Measurements from ENCODE around the gene GIMAP6. TPM values are rescaled to one million over a fixed set of nuclear protein-coding genes. Genes with fewer than 3 reads are reported as not detected.
A peak's percentile ranks its signal among the peaks of the same experiment; 100 is the strongest.
"Not testable (repeated sequence)": the region's sequence is repeated elsewhere in the genome, so short reads cannot be mapped to it uniquely, and the experiment has no call there.

GIMAP6 gene
- total and polyA plus RNA-seq, 2 donors: 20.5 to 42.4 TPM

- H3K27me3 ChIP-seq (ENCODE audit: control insufficient read depth in 2 of 2, insufficient read depth in 1 of 2, low read length in 1 of 2): no peaks in the 10 kb centered on the region
Measured at GRCh38 chr7:150610233-150610632, 22.0 kb downstream of the GIMAP6 start.

GRCh38 chr7:150603600-150603999 lies 28.6 kb downstream of the GIMAP6 start:
- H3K4me3 ChIP-seq (ENCODE audit: low read length in 2 of 2); H3K36me3 ChIP-seq (ENCODE audit: control insufficient read depth in 2 of 2, insufficient read depth in 2 of 2, low read length in 1 of 2); H3K27ac ChIP-seq (ENCODE audit: low read depth in 1 of 2, low read length in 1 of 2); DNase-seq (ENCODE audit: low read depth in 6 of 9, low spot score in 9 of 9); H3K27me3 ChIP-seq (ENCODE audit: control insufficient read depth in 2 of 2, insufficient read depth in 1 of 2, low read length in 1 of 2); H3K9me3 ChIP-seq (ENCODE audit: control insufficient read depth in 2 of 2, insufficient read depth in 1 of 2, low read length in 1 of 2); H3K4me1 ChIP-seq (ENCODE audit: control insufficient read depth in 2 of 2, insufficient read depth in 2 of 2, low read length in 2 of 2): not testable (repeated sequence)
- 70% methylated on average over 2 of the region's 2 CpGs for WGBS

More at GRCh38 chr7:150610233-150610632, 22.0 kb downstream of the GIMAP6 start:
- Histone ChIP-seq H3K27ac (ENCODE audit: low read depth in 1 of 2, low read length in 1 of 2) (no peak overlapping the region), H3K9me3 (ENCODE audit: control insufficient read depth in 2 of 2, insufficient read depth in 1 of 2, low read length in 1 of 2) (peaks cover 0 to 4% of the 10 kb centered on the region in 2 donors), H3K4me1 (ENCODE audit: control insufficient read depth in 2 of 2, insufficient read depth in 2 of 2, low read length in 2 of 2) (no peaks in the 10 kb centered on the region), H3K36me3 (ENCODE audit: control insufficient read depth in 2 of 2, insufficient read depth in 2 of 2, low read length in 1 of 2) (no peaks in the 10 kb centered on the region), H3K4me3 (ENCODE audit: low read length in 2 of 2) (no peak overlapping the region)
- DNase-seq (ENCODE audit: low read depth in 6 of 9, low spot score in 9 of 9): no peak
- 93% methylated on average over 1 of the region's 1 CpG for WGBS

DNA sequence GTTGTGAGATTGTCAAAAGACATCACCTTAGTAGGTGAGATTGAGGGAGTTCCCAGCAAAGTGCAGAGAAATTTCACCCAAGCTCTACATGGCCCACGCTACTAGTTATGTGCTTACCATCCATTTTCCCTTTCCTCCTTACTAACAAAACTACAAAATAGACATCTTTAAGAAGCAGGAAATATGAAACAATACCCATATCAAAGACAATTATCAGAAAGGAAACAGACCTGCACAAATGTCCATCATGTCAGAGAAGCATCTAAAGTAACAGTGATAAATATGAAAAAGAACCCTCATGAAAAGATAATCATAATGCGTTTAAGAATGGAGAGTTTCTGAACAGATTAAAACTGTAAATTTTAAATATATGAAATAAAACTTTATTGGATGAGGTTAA lies 36.8 kb downstream of the GIMAP6 start:
- H3K4me3 ChIP-seq (ENCODE audit: low read length in 2 of 2): no peak overlapping the region
- no peaks in the 10 kb centered on the region for H3K27me3 ChIP-seq (ENCODE audit: control insufficient read depth in 2 of 2, insufficient read depth in 1 of 2, low read length in 1 of 2)
- no peak for DNase-seq (ENCODE audit: low read depth in 6 of 9, low spot score in 9 of 9)
- H3K9me3 ChIP-seq (ENCODE audit: control insufficient read depth in 2 of 2, insufficient read depth in 1 of 2, low read length in 1 of 2): peaks cover 0 to 15% of the 10 kb centered on the region in 2 donors
- H3K4me1 ChIP-seq (ENCODE audit: control insufficient read depth in 2 of 2, insufficient read depth in 2 of 2, low read length in 2 of 2): no peaks in the 10 kb centered on the region
- H3K36me3 ChIP-seq (ENCODE audit: control insufficient read depth in 2 of 2, insufficient read depth in 2 of 2, low read length in 1 of 2): no peaks in the 10 kb centered on the region
- H3K27ac ChIP-seq (ENCODE audit: low read depth in 1 of 2, low read length in 1 of 2): no peak overlapping the region
- WGBS: 96% methylated on average over 2 of the region's 2 CpGs

- H3K36me3 ChIP-seq (ENCODE audit: control insufficient read depth in 2 of 2, insufficient read depth in 2 of 2, low read length in 1 of 2): no peaks in the 10 kb centered on the region
- H3K9me3 ChIP-seq (ENCODE audit: control insufficient read depth in 2 of 2, insufficient read depth in 1 of 2, low read length in 1 of 2): peaks cover 0 to 15% of the 10 kb centered on the region in 2 donors
- no peaks in the 10 kb centered on the region for H3K4me1 ChIP-seq (ENCODE audit: control insufficient read depth in 2 of 2, insufficient read depth in 2 of 2, low read length in 2 of 2)
- no peak overlapping the region for H3K4me3 ChIP-seq (ENCODE audit: low read length in 2 of 2)
- WGBS: 100% methylated on average over 2 of the region's 2 CpGs
- no peak for DNase-seq (ENCODE audit: low read depth in 6 of 9, low spot score in 9 of 9)
- H3K27ac ChIP-seq (ENCODE audit: low read depth in 1 of 2, low read length in 1 of 2): no peak overlapping the region
- H3K27me3 ChIP-seq (ENCODE audit: control insufficient read depth in 2 of 2, insufficient read depth in 1 of 2, low read length in 1 of 2): no peaks in the 10 kb centered on the region
Measured at GRCh38 chr7:150594805-150595204, 37.4 kb downstream of the GIMAP6 start.

- DNase-seq (ENCODE audit: low read depth in 6 of 9, low spot score in 9 of 9): no peak
- H3K4me3 ChIP-seq (ENCODE audit: low read length in 2 of 2): no peak overlapping the region
- H3K27me3 ChIP-seq (ENCODE audit: control insufficient read depth in 2 of 2, insufficient read depth in 1 of 2, low read length in 1 of 2): no peaks in the 10 kb centered on the region
- no peaks in the 10 kb centered on the region for H3K36me3 ChIP-seq (ENCODE audit: control insufficient read depth in 2 of 2, insufficient read depth in 2 of 2, low read length in 1 of 2)
- no peak overlapping the region for H3K27ac ChIP-seq (ENCODE audit: low read depth in 1 of 2, low read length in 1 of 2)
- H3K9me3 ChIP-seq (ENCODE audit: control insufficient read depth in 2 of 2, insufficient read depth in 1 of 2, low read length in 1 of 2): no peaks in the 10 kb centered on the region
- 25% methylated on average over 1 of the region's 1 CpG for WGBS
- peaks cover 0 to 10% of the 10 kb centered on the region in 2 donors for H3K4me1 ChIP-seq (ENCODE audit: control insufficient read depth in 2 of 2, insufficient read depth in 2 of 2, low read length in 2 of 2)
Measured at GRCh38 chr7:150587551-150587950, 44.6 kb downstream of the GIMAP6 start.

DNA sequence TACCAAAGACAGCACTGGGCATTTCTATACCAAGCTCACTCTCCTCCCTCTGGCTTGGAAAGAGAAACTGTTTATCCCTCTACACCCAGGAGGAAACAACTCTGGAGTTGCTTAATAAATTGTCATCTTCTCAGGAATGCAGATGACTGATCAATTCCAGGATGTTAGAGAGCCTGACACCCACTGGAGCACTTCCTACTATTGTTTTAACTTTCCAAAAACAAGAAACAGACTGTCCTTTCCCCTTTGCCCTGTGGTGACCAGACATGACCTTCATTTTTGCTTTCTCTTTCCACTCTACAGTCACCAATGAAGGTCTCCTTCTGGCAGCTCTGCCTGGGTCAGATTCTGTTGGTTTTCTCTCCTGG lies 45.4 kb downstream of the GIMAP6 start:
- H3K9me3 ChIP-seq (ENCODE audit: control insufficient read depth in 2 of 2, insufficient read depth in 1 of 2, low read length in 1 of 2): peaks cover 0 to under 1% of the 10 kb centered on the region in 2 donors
- H3K27me3 ChIP-seq (ENCODE audit: control insufficient read depth in 2 of 2, insufficient read depth in 1 of 2, low read length in 1 of 2): no peaks in the 10 kb centered on the region
- no peak for DNase-seq (ENCODE audit: low read depth in 6 of 9, low spot score in 9 of 9)
- H3K4me3 ChIP-seq (ENCODE audit: low read length in 2 of 2): no peak overlapping the region
- peaks cover 0 to 10% of the 10 kb centered on the region in 2 donors for H3K4me1 ChIP-seq (ENCODE audit: control insufficient read depth in 2 of 2, insufficient read depth in 2 of 2, low read length in 2 of 2)
- no peaks in the 10 kb centered on the region for H3K36me3 ChIP-seq (ENCODE audit: control insufficient read depth in 2 of 2, insufficient read depth in 2 of 2, low read length in 1 of 2)
- H3K27ac ChIP-seq (ENCODE audit: low read depth in 1 of 2, low read length in 1 of 2): peak overlapping the region in 1 of 2 donors; percentile 1

GRCh38 chr7:150586068-150586784 lies 46.0 kb downstream of the GIMAP6 start:
- Histone ChIP-seq H3K36me3 (ENCODE audit: control insufficient read depth in 2 of 2, insufficient read depth in 2 of 2, low read length in 1 of 2) (no peaks in the 10 kb centered on the region), H3K27ac (ENCODE audit: low read depth in 1 of 2, low read length in 1 of 2) (peak overlapping the region in 1 of 2 donors; percentile 1), H3K4me3 (ENCODE audit: low read length in 2 of 2) (no peak overlapping the region), H3K9me3 (ENCODE audit: control insufficient read depth in 2 of 2, insufficient read depth in 1 of 2, low read length in 1 of 2) (peaks cover 0 to 2% of the 10 kb centered on the region in 2 donors), H3K4me1 (ENCODE audit: control insufficient read depth in 2 of 2, insufficient read depth in 2 of 2, low read length in 2 of 2) (peaks cover 0 to 10% of the 10 kb centered on the region in 2 donors), H3K27me3 (ENCODE audit: control insufficient read depth in 2 of 2, insufficient read depth in 1 of 2, low read length in 1 of 2) (no peaks in the 10 kb centered on the region)
- 73% methylated on average over 4 of the region's 4 CpGs for WGBS
- DNase-seq (ENCODE audit: low read depth in 6 of 9, low spot score in 9 of 9): no peak

- no peak for DNase-seq (ENCODE audit: low read depth in 6 of 9, low spot score in 9 of 9)
- 95% methylated on average over 7 of the region's 7 CpGs for WGBS
- H3K4me1 ChIP-seq (ENCODE audit: control insufficient read depth in 2 of 2, insufficient read depth in 2 of 2, low read length in 2 of 2): peaks cover 0 to 10% of the 10 kb centered on the region in 2 donors
- H3K27me3 ChIP-seq (ENCODE audit: control insufficient read depth in 2 of 2, insufficient read depth in 1 of 2, low read length in 1 of 2): no peaks in the 10 kb centered on the region
- no peaks in the 10 kb centered on the region for H3K36me3 ChIP-seq (ENCODE audit: control insufficient read depth in 2 of 2, insufficient read depth in 2 of 2, low read length in 1 of 2)
- H3K9me3 ChIP-seq (ENCODE audit: control insufficient read depth in 2 of 2, insufficient read depth in 1 of 2, low read length in 1 of 2): peaks cover 0 to 6% of the 10 kb centered on the region in 2 donors
- H3K4me3 ChIP-seq (ENCODE audit: low read length in 2 of 2): no peak overlapping the region
- no peak overlapping the region for H3K27ac ChIP-seq (ENCODE audit: low read depth in 1 of 2, low read length in 1 of 2)
Measured at GRCh38 chr7:150585199-150585598, 47.0 kb downstream of the GIMAP6 start.

GRCh38 chr7:150580638-150581394 lies 51.4 kb downstream of the GIMAP6 start:
- DNase-seq (ENCODE audit: low read depth in 6 of 9, low spot score in 9 of 9): no peak
- Histone ChIP-seq H3K4me3 (ENCODE audit: low read length in 2 of 2) (no peak overlapping the region), H3K9me3 (ENCODE audit: control insufficient read depth in 2 of 2, insufficient read depth in 1 of 2, low read length in 1 of 2) (peaks cover 0 to 13% of the 10 kb centered on the region in 2 donors), H3K27me3 (ENCODE audit: control insufficient read depth in 2 of 2, insufficient read depth in 1 of 2, low read length in 1 of 2) (no peaks in the 10 kb centered on the region), H3K4me1 (ENCODE audit: control insufficient read depth in 2 of 2, insufficient read depth in 2 of 2, low read length in 2 of 2) (no peaks in the 10 kb centered on the region), H3K36me3 (ENCODE audit: control insufficient read depth in 2 of 2, insufficient read depth in 2 of 2, low read length in 1 of 2) (no peaks in the 10 kb centered on the region), H3K27ac (ENCODE audit: low read depth in 1 of 2, low read length in 1 of 2) (no peak overlapping the region)
- WGBS: 95% methylated on average over 3 of the region's 3 CpGs
